ENCODE data around the gene RS1.

DNA sequence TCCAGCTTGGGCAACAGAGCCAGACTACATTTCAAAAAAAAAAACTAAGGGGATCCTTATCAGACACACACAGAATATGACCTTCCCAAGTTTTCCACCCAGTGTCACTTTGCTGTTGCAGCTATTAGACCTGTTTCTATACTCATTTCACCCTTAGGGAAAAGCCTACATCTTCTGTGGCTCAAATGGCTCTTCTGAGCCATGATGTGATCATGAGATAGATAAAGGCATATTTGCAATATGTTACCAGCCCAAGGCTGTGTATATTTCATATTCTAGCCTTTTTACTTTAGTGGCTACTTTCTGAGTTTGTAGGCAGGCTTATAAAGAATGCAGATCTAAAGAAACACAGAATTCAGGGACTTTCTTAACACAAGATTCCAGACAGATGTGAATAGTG lies 19.3 kb downstream of the RS1 start:
- TF ChIP-seq POLR2AphosphoS5 (IDR thresholded peaks at IDR 0.05) = no peak
- TF ChIP-seq, protein P1, sequence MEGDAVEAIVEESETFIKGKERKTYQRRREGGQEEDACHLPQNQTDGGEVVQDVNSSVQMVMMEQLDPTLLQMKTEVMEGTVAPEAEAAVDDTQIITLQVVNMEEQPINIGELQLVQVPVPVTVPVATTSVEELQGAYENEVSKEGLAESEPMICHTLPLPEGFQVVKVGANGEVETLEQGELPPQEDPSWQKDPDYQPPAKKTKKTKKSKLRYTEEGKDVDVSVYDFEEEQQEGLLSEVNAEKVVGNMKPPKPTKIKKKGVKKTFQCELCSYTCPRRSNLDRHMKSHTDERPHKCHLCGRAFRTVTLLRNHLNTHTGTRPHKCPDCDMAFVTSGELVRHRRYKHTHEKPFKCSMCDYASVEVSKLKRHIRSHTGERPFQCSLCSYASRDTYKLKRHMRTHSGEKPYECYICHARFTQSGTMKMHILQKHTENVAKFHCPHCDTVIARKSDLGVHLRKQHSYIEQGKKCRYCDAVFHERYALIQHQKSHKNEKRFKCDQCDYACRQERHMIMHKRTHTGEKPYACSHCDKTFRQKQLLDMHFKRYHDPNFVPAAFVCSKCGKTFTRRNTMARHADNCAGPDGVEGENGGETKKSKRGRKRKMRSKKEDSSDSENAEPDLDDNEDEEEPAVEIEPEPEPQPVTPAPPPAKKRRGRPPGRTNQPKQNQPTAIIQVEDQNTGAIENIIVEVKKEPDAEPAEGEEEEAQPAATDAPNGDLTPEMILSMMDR (IDR thresholded peaks at IDR 0.05) = no peak
- no peak for TF ChIP-seq POLR2A (IDR thresholded peaks at IDR 0.05)
